Type B pancreatic cell (in vitro differentiated cells): ENCODE data around the gene ARAP2. TPM values are rescaled to one million over a fixed set of nuclear protein-coding genes. Genes with fewer than 3 reads are reported as not detected.

Source experiments
- DNase-seq: peaks from one replicate; pipeline ENCODE4 v3.0.0; 2021; ENCODE audit warnings: mixed read lengths; ENCODE audit not compliant: unreplicated experiment; ENCODE audit errors: extremely low spot score
- H3K27ac Mint-ChIP-seq: 2 replicates; pipeline ENCODE4 v1.8.0; 2021; ENCODE audit warnings: mild to moderate bottlenecking, mixed read lengths
- H3K27me3 Mint-ChIP-seq: 2 replicates; pipeline ENCODE4 v1.8.0; 2021; ENCODE audit warnings: mixed read lengths
- H3K36me3 Mint-ChIP-seq: 2 replicates; pipeline ENCODE4 v1.8.0; 2021; ENCODE audit warnings: mixed read lengths
- H3K4me1 Mint-ChIP-seq: one replicate; pipeline ENCODE4 v1.8.0; 2021; ENCODE audit warnings: mixed read lengths; ENCODE audit not compliant: unreplicated experiment
- H3K4me3 Mint-ChIP-seq: 2 replicates; pipeline ENCODE4 v1.8.0; 2021; ENCODE audit warnings: mild to moderate bottlenecking, mixed read lengths
- H3K9me3 Mint-ChIP-seq: 2 replicates; pipeline ENCODE4 v1.8.0; 2021; ENCODE audit warnings: mixed read lengths
- total RNA-seq: library from RNA; stranded (reverse); gene quantifications from 2 replicates; pipeline ENCODE4 v1.2.1, GENCODE V29; 2021; ENCODE audit warnings: low replicate concordance
- TF ChIP-seq, protein P1 (sequence below): fragments of 200-600 bp; sonication (generic); conservative IDR thresholded peaks from 2 replicates; pipeline ENCODE4 v1.5.0; 2021; ENCODE audit warnings: antibody characterized with exemption, mild to moderate bottlenecking

Gene ARAP2
- total RNA-seq, 1 donor from 2014 or later: 10.8 TPM

DNA sequence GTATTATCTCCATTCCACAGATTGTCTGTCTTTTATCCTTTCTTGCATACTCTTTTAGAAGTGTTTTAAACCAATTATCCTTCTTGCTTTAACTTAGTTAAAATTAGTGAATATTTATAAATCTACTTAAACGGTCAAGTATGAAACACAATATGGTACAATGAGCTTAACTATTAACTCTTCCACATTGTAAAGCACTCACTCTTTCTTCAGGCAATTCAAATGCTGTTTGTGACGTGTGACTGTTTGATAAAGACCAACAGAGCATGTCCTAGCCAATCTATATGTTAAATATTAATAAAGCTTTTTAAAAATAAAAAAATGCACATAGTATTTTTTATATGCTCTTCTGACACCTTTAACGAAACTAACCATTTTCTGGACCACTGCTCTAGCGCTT lies 192.7 kb downstream of the ARAP2 start:
- H3K27me3 Mint-ChIP-seq: peaks cover 3% of the 10 kb centered on the region
- TF ChIP-seq, protein P1, sequence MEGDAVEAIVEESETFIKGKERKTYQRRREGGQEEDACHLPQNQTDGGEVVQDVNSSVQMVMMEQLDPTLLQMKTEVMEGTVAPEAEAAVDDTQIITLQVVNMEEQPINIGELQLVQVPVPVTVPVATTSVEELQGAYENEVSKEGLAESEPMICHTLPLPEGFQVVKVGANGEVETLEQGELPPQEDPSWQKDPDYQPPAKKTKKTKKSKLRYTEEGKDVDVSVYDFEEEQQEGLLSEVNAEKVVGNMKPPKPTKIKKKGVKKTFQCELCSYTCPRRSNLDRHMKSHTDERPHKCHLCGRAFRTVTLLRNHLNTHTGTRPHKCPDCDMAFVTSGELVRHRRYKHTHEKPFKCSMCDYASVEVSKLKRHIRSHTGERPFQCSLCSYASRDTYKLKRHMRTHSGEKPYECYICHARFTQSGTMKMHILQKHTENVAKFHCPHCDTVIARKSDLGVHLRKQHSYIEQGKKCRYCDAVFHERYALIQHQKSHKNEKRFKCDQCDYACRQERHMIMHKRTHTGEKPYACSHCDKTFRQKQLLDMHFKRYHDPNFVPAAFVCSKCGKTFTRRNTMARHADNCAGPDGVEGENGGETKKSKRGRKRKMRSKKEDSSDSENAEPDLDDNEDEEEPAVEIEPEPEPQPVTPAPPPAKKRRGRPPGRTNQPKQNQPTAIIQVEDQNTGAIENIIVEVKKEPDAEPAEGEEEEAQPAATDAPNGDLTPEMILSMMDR: no peak
- no peak for DNase-seq
- no peaks in the 10 kb centered on the region for H3K9me3 Mint-ChIP-seq
- no peaks in the 10 kb centered on the region for H3K36me3 Mint-ChIP-seq
- H3K27ac Mint-ChIP-seq: no peak overlapping the region
- H3K4me1 Mint-ChIP-seq: peaks cover 5% of the 10 kb centered on the region
- H3K4me3 Mint-ChIP-seq: no peak overlapping the region

- H3K27ac Mint-ChIP-seq: no peak overlapping the region
- H3K4me3 Mint-ChIP-seq: no peak overlapping the region
- H3K27me3 Mint-ChIP-seq: peaks cover 3% of the 10 kb centered on the region
- TF ChIP-seq, protein P1: no peak
- no peaks in the 10 kb centered on the region for H3K4me1 Mint-ChIP-seq
- H3K36me3 Mint-ChIP-seq: no peaks in the 10 kb centered on the region
- no peak for DNase-seq
- no peaks in the 10 kb centered on the region for H3K9me3 Mint-ChIP-seq
Observed at GRCh38 chr4:36046026-36046425, 198.3 kb downstream of the ARAP2 start.

DNA sequence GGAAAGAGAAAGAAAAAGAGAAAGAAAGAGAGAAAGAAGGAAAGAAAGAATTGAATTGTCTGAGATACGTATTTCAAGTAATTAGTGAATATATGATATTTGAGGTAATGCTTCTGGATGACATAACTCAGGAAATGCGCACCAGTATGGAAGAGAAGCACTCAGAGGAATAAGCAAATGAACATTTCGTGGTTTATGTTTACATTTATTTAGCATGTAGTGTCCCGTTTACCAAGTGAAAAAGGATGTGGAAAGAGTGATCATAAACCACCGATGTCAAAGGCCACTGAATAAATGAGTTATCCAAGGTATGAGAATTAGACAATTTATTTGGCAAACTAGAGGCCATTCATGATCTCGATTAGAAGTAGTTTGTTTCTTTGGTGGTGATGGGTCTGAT lies 200.4 kb downstream of the ARAP2 start:
- H3K4me1 Mint-ChIP-seq: no peaks in the 10 kb centered on the region
- no peaks in the 10 kb centered on the region for H3K36me3 Mint-ChIP-seq
- H3K9me3 Mint-ChIP-seq: no peaks in the 10 kb centered on the region
- no peak overlapping the region for H3K4me3 Mint-ChIP-seq
- peaks cover 3% of the 10 kb centered on the region for H3K27me3 Mint-ChIP-seq
- TF ChIP-seq, protein P1: no peak
- DNase-seq: no peak
- H3K27ac Mint-ChIP-seq: no peak overlapping the region

- Mint-ChIP-seq H3K4me3 (no peak overlapping the region), H3K27ac (no peak overlapping the region), H3K27me3 (peaks cover 3% of the 10 kb centered on the region), H3K36me3 (no peaks in the 10 kb centered on the region), H3K4me1 (no peaks in the 10 kb centered on the region), H3K9me3 (no peaks in the 10 kb centered on the region)
- no peak for DNase-seq
- TF ChIP-seq, protein P1: no peak
Observed at GRCh38 chr4:36043241-36043640, 201.1 kb downstream of the ARAP2 start.

GRCh38 chr4:36042122-36042970 lies 202.0 kb downstream of the ARAP2 start:
- peaks cover under 1% of the 10 kb centered on the region for H3K27me3 Mint-ChIP-seq
- TF ChIP-seq, protein P1: no peak
- no peak overlapping the region for H3K27ac Mint-ChIP-seq
- no peak for DNase-seq
- H3K4me3 Mint-ChIP-seq: no peak overlapping the region
- H3K4me1 Mint-ChIP-seq: no peaks in the 10 kb centered on the region
- no peaks in the 10 kb centered on the region for H3K36me3 Mint-ChIP-seq
- H3K9me3 Mint-ChIP-seq: no peaks in the 10 kb centered on the region
